ENCODE measurements around the gene TRPM2.

- TF ChIP-seq POLR2AphosphoS5 (IDR thresholded peaks at IDR 0.05; ENCODE audit: low read depth, low read length) = no peak
- TF ChIP-seq CTCF (IDR thresholded peaks at IDR 0.05) = no peak
- TF ChIP-seq REST (IDR thresholded peaks at IDR 0.05; ENCODE audit: insufficient read depth in 1 of 2, low read depth in 2 of 2, low read length in 1 of 2) = no peak
Measured at GRCh38 chr21:44418108-44418875, 64.9 kb downstream of the TRPM2 start.
